HG03439 (cell line): ENCODE data around the gene NDUFA1.
"Not testable (repeated sequence)": the region's sequence is repeated elsewhere in the genome, so short reads cannot be mapped to it uniquely, and the experiment has no call there.

Experiments used
- ATAC-seq: cut with Tn5 transposase; IDR thresholded peaks from one replicate; pipeline ENCODE4 v1.9.1; 2021; ENCODE audit warnings: mild to moderate bottlenecking, moderate library complexity; ENCODE audit not compliant: unreplicated experiment

The NDUFA1 gene

DNA sequence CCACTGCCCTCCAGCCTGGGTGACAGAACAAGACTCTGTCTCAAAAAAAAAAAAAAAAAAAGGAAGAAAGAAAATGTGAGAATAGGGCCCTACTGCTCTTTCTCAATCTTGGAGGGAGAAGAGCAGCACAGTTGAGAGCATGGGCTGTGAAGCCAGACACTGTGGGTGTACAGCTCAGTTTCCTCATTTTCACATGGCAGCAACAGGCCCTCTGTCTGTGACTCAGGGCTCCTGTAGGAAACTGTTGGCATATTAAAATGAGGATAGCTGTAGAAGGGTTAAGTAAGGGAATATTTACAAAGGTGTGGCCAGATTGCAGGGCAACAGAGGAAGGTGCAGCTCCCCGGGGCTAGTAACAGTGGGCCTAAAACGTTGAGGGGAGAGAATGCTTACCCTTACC, 27.5 kb downstream of the NDUFA1 start:
- ATAC-seq: no peak

DNA sequence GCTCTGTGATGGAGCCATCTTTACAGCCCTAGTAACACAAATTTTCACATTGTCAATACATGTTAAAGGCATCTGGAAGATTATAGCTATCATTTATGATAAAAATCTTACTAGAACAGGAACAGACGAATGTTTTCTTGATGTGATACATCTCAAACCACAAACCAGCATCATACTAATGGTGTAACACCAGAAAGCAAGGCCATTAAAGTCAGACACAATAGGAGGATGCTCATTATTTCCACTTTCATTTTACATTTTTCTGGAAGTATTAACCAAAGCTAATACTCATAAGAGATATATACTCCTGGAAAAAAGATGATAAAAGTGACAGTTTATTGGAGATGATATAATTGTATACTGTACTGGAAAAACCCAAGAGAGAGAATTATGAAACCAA, 29.3 kb downstream of the NDUFA1 start:
- no peak for ATAC-seq

DNA sequence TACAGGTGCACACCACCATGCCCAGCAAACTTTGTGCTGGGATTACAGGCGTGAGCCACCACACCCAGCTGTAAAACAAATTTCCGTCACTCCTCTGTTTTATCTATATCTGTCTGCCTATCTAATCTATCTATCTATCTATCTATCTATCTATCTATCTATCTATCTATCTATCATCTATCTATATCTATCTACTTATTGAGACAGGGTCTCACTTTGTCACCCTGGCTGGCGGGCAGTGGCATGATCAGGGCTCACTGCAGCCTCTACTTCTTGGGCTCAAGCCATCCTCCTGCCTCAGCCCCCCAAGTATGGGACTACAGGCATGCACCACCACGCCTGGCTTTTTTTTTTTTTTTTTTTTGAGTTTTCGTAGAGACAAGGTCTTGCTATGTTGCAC, 44.7 kb downstream of the NDUFA1 start:
- no peak for ATAC-seq

DNA sequence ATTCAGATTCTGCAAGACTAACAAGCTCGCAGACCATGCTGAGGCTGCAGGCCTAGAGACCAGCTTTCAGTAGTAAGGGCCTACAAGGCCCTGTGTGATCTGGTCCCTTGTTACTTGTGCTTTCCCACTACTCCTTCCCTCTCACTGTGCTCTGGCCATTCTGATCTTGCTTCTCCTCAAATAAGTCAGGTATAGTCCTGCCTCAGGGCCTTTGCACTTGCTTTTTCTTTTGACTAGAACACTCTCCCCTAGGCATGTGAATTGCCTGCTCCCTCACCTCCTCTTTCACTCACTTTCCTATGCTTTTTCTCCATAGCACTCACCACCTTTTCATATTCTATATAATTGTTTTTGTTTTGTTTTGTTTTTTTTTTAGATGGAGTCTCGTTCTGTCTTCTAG, 46.2 kb downstream of the NDUFA1 start:
- ATAC-seq: no peak

DNA sequence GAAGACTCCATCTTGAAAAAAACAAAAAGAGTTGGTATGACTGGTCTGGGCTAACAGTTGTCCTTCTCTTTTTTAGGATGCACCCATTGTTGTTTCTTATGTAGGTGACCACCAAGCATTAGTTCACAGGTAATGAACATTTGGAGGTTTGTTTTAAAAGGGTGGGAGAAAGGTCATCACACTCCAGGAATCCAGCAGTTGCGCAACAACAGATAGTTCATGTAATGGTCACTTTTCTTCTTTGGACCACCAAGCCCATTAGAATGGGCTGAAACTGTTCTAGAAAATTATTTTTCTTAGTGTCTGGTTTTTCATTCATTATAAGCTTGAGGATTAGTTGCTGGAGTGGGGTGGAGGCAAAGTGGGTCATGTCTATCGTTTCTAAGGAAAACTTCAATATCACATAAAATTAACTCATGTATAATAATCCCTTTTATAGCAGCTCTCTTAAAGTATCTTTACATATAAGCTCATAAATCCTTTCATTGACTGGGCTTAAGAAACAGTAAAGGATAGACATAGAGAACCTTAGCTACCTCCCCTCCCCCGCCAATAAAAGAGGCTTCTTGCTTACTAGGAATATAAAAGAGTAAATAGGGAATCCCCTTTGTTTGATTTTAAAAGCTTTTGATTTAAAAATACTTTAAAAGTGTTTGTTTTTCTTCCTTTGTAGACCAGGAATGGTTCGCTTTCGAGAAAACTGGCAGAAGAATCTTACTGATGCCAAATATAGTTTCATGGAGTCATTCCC, 48.4 kb downstream of the NDUFA1 start:
- no peak for ATAC-seq

DNA sequence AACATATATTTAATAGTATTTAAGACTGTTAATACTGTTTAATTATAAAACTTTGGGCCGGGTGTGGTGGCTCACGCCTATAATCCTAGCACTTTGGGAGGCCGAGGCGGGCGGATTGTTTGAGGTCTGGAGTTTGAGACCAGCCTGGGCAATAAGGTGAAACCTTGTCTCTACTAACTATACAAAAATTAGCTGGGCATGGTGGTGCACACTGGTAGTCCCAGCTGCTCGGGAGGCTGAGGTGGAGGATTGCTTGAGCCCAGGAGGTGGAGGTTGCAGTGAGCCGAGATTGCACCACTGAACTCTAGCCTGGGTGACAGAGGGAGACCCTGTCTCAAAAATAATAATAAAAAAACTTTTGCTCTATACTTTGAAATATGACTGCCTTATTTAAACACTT, 50.8 kb downstream of the NDUFA1 start:
- ATAC-seq: not testable (repeated sequence)
